IMR-90 (cell line): ENCODE data around the gene SHB.

Experiments used
- CEBPB ChIP-seq: IDR thresholded peaks from 2 replicates; pipeline ENCODE4 v1.6.1; 2012; ENCODE audit warnings: low read depth, low read length, improper control_type of control experiment
- CHD1 ChIP-seq: IDR thresholded peaks from 2 replicates; pipeline ENCODE4 v1.6.1; 2012; ENCODE audit warnings: low read depth, low read length, improper control_type of control experiment
- FOS ChIP-seq: fragments of 150-350 bp; IDR thresholded peaks from 2 replicates; pipeline ENCODE4 v1.6.1; 2016; ENCODE audit warnings: low read depth, low read length
- MAFK ChIP-seq: IDR thresholded peaks from 2 replicates; pipeline ENCODE4 v1.6.1; 2012; ENCODE audit warnings: low read depth, low read length, improper control_type of control experiment
- MAZ ChIP-seq: IDR thresholded peaks from 2 replicates; pipeline ENCODE4 v1.6.1; 2012; ENCODE audit warnings: low read depth, mild to moderate bottlenecking, low read length, improper control_type of control experiment, moderate library complexity, borderline replicate concordance
- MXI1 ChIP-seq: IDR thresholded peaks from 2 replicates; pipeline ENCODE4 v1.6.1; 2012; ENCODE audit warnings: low read depth, mild to moderate bottlenecking, low read length, moderate library complexity, borderline replicate concordance
- POLR2A ChIP-seq: IDR thresholded peaks from 2 replicates; pipeline ENCODE4 v1.6.1; 2012; ENCODE audit warnings: mild to moderate bottlenecking, low read depth, low read length
- RAD21 ChIP-seq: IDR thresholded peaks from 2 replicates; pipeline ENCODE4 v1.6.1; 2012; ENCODE audit warnings: low read length, improper control_type of control experiment
- RCOR1 ChIP-seq: IDR thresholded peaks from 2 replicates; pipeline ENCODE4 v1.6.1; 2012; ENCODE audit warnings: mild to moderate bottlenecking, low read length, improper control_type of control experiment; ENCODE audit not compliant: insufficient replicate concordance
- RFX5 ChIP-seq: IDR thresholded peaks from 2 replicates; pipeline ENCODE4 v1.8.0; 2012; ENCODE audit warnings: low read depth, mild to moderate bottlenecking, low read length, moderate library complexity
- SMC3 ChIP-seq: fragments of 150-350 bp; IDR thresholded peaks from 2 replicates; pipeline ENCODE4 v1.6.1; 2016; ENCODE audit warnings: low read depth, mild to moderate bottlenecking, antibody characterized with exemption, low read length, moderate library complexity
- TF ChIP-seq, protein P1 (sequence below): conservative IDR thresholded peaks from 2 replicates; pipeline ENCODE4 v1.5.1; 2012; ENCODE audit warnings: mild to moderate bottlenecking, low read depth, low read length, improper control_type of control experiment
- TF ChIP-seq, protein P2 (sequence below): fragments of 150-350 bp; IDR thresholded peaks from 2 replicates; pipeline ENCODE4 v1.6.1; 2017; ENCODE audit warnings: mild to moderate bottlenecking, antibody characterized with exemption, low read length, low read depth

GRCh38 chr9:38010918-38011704 is 57.9 kb downstream of the SHB start:
- TF ChIP-seq POLR2A (no peak), RCOR1 (no peak), RFX5 (no peak), CEBPB (no peak), SMC3 (no peak), MXI1 (no peak), CHD1 (no peak), MAFK (no peak), RAD21 (no peak), FOS (no peak), MAZ (no peak)
- TF ChIP-seq, protein P1, sequence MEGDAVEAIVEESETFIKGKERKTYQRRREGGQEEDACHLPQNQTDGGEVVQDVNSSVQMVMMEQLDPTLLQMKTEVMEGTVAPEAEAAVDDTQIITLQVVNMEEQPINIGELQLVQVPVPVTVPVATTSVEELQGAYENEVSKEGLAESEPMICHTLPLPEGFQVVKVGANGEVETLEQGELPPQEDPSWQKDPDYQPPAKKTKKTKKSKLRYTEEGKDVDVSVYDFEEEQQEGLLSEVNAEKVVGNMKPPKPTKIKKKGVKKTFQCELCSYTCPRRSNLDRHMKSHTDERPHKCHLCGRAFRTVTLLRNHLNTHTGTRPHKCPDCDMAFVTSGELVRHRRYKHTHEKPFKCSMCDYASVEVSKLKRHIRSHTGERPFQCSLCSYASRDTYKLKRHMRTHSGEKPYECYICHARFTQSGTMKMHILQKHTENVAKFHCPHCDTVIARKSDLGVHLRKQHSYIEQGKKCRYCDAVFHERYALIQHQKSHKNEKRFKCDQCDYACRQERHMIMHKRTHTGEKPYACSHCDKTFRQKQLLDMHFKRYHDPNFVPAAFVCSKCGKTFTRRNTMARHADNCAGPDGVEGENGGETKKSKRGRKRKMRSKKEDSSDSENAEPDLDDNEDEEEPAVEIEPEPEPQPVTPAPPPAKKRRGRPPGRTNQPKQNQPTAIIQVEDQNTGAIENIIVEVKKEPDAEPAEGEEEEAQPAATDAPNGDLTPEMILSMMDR = no peak
- TF ChIP-seq, protein P2, sequence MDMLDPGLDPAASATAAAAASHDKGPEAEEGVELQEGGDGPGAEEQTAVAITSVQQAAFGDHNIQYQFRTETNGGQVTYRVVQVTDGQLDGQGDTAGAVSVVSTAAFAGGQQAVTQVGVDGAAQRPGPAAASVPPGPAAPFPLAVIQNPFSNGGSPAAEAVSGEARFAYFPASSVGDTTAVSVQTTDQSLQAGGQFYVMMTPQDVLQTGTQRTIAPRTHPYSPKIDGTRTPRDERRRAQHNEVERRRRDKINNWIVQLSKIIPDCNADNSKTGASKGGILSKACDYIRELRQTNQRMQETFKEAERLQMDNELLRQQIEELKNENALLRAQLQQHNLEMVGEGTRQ = no peak
